HG03108 (cell line): ENCODE data around the gene TMEM213.
"Not testable (repeated sequence)": the region's sequence is repeated elsewhere in the genome, so short reads cannot be mapped to it uniquely, and the experiment has no call there.

Source experiments
- ATAC-seq: cut with Tn5 transposase; IDR thresholded peaks from one replicate; pipeline ENCODE4 v1.9.1; 2021; ENCODE audit warnings: moderate library complexity; ENCODE audit not compliant: unreplicated experiment

The TMEM213 gene

GRCh38 chr7:138796038-138796615 is 1.7 kb upstream of the TMEM213 start:
- no peak for ATAC-seq

DNA sequence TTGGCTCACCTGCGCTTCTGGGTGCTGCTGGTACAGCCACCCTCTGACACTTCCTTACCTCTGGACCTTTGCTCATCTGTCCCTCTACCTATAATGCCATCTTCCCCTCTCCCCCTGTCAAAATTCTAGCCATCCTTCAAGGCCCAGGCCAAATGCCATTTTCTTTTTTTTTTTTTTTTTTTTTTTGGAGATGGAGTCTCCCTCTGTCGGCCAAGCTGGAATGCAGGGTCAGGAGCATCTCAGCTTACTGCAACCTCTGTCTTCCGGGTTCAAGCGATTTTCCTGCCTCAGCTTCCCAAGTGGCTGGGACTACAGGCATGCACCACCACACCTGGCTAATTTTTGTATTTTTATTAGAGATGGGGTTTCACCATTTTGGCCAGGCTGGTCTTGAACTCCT is 748 bp upstream of the TMEM213 start:
- ATAC-seq = not testable (repeated sequence)

DNA sequence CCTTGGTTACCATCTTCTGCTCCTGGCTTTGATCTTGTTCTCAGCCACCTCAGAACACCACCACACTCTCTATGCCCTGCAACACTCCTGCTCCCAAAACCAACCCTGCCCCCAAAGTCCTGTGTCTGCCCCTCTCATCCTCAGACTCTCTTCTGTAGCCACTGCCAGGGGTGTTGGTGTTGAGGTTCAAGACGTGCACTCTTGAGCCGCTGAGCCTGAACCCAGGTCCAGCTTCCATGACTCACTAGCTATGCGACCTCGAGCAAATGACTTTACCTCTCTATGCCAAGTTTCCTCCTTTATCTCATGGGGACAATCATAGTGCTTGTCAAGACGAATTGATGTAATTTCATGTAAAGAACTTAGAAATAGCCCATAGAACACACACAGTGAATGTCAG is 1.0 kb downstream of the TMEM213 start:
- ATAC-seq = no peak

DNA sequence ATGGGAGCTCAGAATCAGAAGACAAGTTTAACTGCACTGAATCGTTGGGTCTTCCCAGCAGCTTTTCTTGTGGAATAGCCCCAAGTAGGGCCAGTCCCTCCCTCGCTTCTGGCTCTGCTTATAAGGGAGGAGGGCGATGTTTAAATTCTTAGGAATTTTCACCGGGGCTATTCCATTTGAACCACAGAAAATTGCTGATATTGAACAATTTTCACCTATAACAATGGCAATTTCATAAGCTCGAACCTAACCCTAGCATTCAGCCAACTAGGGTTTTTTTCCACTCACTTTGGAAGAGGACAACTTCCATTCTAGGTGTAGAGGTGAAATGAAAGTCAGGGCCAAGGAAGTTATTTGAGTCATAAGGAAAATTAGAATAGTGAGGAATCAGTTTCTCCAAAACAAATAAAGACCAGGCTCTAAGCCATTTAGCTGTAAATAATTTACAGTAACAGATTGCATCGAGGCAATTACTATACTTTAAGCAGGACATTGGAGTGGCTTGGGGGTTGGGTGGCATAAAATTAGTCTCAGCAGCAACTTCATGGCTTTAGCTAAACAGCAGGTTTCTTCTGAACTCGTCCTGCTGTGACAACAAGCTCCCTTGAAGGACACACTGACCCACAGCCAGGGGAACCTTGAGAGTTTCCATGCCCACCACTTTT is 1.7 kb downstream of the TMEM213 start:
- ATAC-seq = no peak

- no peak for ATAC-seq
These were observed 3.5 kb downstream of the TMEM213 start for GRCh38 chr7:138801256-138801655.

- no peak for ATAC-seq
These were observed 4.9 kb downstream of the TMEM213 start for GRCh38 chr7:138802706-138803105.

DNA sequence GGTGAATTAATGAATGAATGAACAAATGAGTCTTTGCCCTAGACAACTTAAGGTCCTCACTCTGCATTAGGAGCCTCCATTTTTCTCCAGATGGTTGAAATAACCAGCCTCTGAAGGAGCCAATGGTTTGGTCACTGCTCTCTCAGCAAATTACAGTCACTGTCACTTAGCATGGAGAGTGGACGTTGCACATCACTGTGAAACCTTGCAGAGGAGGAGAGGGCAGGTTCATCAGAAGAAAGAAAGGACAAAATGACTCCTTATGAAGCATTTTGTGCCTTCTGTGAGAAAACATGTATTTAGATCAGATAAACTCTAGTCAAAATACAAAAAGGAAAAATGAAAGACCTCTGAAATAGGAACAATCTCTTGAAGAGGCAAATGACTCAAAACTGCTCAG is 6.8 kb downstream of the TMEM213 start:
- no peak for ATAC-seq

- ATAC-seq = no peak
These were observed 11.6 kb downstream of the TMEM213 start for GRCh38 chr7:138809346-138809745.

- ATAC-seq = not testable (repeated sequence)
These were observed 13.5 kb downstream of the TMEM213 start for GRCh38 chr7:138811327-138811726.

- ATAC-seq = no peak
These were observed 16.2 kb downstream of the TMEM213 start for GRCh38 chr7:138813945-138814344.

DNA sequence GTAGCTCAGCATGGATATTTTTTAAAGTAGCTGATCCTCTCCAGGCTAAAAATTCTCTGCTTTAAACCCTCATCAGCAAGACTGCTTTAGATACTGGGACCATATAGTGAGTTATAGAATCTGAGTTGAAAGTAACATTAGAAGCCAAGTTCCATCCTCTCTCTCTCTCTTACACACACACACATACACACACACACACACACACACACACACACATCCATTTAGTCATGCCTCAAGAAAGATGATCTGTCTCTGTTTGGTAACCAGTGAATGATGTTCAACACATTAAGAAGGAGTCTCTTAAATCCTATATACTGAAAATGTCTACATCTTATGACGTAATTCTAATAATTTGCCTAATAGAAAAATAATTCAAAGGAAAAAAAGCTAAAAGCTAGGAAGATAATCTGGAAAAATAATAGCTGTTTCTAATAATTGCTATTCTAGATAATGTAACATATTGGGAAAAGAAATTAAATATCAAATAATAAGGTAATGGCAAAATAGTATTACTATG is 17.1 kb downstream of the TMEM213 start:
- ATAC-seq = no peak

DNA sequence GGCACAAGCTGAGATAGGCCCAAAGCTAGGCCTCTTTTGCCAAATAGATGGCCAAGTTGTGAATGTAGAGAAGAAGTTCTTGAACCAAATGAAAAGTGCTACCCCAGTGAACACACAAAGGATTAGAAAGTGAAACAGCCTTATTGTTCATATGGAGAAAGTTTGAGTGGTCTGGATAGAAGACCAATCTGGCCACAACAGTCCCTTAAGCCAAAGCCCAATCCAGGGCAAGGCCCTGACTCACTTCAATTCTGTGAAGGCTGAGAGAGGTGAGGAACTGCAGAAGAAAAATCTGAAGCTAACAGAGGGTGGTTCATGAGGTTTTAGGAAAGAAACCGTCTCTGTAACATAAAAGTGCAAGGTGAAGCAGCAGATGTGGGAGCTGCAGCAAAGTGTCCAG is 18.9 kb downstream of the TMEM213 start:
- no peak for ATAC-seq

DNA sequence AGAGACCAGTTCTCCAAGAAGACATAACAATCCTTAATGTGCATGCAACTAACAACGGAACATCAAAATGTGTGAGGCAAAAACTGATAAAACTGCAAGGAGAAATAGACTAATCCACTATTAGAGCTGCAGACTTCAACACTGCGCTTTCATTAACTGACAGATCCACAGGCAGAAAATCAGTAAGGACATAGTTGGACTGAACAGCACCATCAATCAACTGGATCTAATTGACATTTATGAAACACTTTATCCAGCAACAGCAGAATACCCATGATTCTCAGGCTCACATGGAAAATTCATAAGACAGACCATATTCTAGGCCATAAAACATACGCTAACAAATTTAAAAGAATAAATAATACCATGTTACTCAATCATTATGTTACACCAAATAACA is 21.8 kb downstream of the TMEM213 start:
- no peak for ATAC-seq

- no peak for ATAC-seq
These were observed 24.1 kb downstream of the TMEM213 start for GRCh38 chr7:138821912-138822311.

- no peak for ATAC-seq
These were observed 25.2 kb downstream of the TMEM213 start for GRCh38 chr7:138822867-138823535.

- no peak for ATAC-seq
These were observed 27.4 kb downstream of the TMEM213 start for GRCh38 chr7:138825049-138825721.

- ATAC-seq = no peak
These were observed 30.5 kb downstream of the TMEM213 start for GRCh38 chr7:138828302-138828701.

- ATAC-seq = no peak
These were observed 31.5 kb downstream of the TMEM213 start for GRCh38 chr7:138829335-138829734.

DNA sequence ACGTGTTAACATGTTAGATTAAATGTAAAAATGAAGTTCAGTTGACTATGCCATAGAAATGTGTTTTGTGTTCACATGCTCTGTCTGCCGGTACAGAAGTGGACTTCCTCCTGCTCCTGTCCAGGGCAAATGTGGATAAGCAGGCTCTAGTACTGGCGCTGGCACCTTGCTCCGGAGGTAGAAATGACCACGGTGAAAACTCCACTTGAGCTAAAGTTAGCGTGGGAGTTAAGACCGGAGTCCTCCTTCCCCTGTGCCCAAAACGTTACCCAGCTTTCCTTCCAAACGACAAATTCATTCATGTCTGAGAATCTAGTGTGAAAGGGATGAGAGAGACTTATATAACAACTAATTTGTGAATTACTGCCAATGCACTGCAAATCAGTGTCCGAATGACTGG is 35.2 kb downstream of the TMEM213 start:
- ATAC-seq = no peak

DNA sequence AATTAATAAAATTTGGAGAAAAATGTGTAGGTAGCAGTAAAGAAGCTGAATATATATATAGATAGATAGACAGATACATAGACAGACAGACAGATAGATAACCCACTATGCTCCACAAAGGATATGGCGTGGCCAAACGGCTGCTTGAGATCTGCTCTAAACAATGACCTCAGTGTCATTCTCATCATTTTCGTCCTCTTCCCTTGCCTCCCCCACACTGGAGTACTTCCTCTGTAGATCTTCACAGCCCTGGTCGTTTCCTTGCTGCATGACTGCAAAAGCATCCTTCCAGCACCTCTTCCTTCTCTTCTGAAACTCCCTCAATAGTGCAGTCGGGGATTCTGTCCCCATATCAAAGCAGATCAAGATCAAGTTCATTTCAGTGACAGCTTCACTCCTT is 35.8 kb downstream of the TMEM213 start:
- no peak for ATAC-seq

GRCh38 chr7:138834583-138834982 is 36.8 kb downstream of the TMEM213 start:
- ATAC-seq = no peak

DNA sequence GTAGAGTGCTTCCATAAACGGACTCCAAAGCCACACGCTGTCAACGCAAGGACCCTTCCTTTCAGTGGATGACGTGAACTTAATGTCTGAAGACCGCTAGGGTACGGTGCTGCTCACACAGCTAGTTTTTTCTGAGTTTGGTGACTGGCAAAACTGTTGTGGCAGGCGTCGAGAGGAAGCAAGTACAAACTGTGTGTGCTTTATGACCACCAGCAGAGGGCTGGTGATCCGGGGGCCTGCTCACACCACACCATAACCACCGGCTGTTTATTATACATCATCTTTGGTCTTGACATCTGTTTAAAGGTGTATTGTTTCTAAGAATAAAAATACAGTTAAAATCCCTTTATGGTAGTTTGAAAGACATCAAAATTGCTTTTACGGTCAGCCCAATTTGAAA is 37.3 kb downstream of the TMEM213 start:
- no peak for ATAC-seq
